ENCODE data around the gene UGGT1. TPM values are rescaled to one million over a fixed set of nuclear protein-coding genes. Genes with fewer than 3 reads are reported as not detected.

The UGGT1 gene
- total RNA-seq, 1 donor = 80.0 TPM

DNA sequence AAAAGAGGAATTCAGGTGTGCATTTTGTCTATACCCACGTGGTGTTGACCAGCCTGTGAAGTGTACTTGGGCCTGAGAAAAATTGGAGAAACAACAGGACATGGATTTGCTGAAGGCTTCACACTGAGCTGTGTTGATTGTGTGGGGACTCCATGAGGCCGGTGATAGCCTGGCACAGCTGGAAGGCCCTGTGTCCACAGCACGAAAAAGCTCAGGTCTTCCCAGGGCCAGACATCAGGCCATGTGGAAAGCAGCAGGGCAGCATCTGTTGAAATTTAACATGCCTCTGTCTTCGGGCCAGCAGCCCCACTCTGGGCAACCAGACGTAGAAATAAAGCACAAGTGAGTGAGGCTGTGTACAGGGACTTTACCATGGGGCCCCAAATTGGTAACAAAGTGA, 143.6 kb downstream of the UGGT1 start:
- Histone ChIP-seq H3K9me3 (ENCODE audit: low read depth, low read length) (no peaks in the 10 kb centered on the region), H3K79me2 (ENCODE audit: insufficient read depth, low read length) (no peaks in the 10 kb centered on the region), H2AFZ (ENCODE audit: low read length) (no peak overlapping the region), H3K36me3 (ENCODE audit: insufficient read depth, low read length) (no peaks in the 10 kb centered on the region), H3K4me3 (ENCODE audit: insufficient read depth, low read length) (no peak overlapping the region), H3K4me1 (ENCODE audit: insufficient read depth, low read length) (peaks cover 20% of the 10 kb centered on the region), H3K4me2 (ENCODE audit: insufficient read depth, low read length) (no peak overlapping the region), H4K20me1 (ENCODE audit: insufficient read depth, low read length) (peaks cover 2% of the 10 kb centered on the region), H3K27me3 (ENCODE audit: insufficient read depth, low read length) (peaks cover 3% of the 10 kb centered on the region), H3K27ac (ENCODE audit: low read depth, low read length) (no peak overlapping the region)
- no peak for DNase-seq (ENCODE audit: insufficient read length, low spot score, missing footprints)
- TF ChIP-seq, protein P1, sequence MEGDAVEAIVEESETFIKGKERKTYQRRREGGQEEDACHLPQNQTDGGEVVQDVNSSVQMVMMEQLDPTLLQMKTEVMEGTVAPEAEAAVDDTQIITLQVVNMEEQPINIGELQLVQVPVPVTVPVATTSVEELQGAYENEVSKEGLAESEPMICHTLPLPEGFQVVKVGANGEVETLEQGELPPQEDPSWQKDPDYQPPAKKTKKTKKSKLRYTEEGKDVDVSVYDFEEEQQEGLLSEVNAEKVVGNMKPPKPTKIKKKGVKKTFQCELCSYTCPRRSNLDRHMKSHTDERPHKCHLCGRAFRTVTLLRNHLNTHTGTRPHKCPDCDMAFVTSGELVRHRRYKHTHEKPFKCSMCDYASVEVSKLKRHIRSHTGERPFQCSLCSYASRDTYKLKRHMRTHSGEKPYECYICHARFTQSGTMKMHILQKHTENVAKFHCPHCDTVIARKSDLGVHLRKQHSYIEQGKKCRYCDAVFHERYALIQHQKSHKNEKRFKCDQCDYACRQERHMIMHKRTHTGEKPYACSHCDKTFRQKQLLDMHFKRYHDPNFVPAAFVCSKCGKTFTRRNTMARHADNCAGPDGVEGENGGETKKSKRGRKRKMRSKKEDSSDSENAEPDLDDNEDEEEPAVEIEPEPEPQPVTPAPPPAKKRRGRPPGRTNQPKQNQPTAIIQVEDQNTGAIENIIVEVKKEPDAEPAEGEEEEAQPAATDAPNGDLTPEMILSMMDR (IDR thresholded peaks at IDR 0.05; ENCODE audit: extremely low read depth, low read depth, low read length) = no peak

DNA sequence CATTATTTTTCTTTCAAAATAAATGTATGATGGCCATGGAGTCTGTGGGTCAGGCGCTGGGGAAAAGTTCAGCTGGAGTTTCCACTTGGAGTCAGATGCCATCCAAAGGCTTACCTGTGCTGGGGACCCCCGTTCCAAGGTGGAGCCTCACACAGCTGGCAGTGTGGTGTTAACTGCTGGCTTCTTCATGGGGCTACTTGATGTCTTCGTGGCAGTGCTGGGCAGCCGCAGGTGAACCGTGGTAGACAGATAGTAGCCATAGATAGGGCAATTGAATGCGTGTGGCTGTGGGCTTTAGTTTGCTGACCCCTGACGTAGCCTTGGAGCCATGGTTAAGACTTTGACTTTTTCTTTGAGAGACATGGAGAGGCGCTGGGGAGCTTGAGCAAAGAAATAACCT, 144.6 kb downstream of the UGGT1 start:
- H3K4me1 ChIP-seq (ENCODE audit: insufficient read depth, low read length) = peaks cover 20% of the 10 kb centered on the region
- H4K20me1 ChIP-seq (ENCODE audit: insufficient read depth, low read length) = peaks cover 2% of the 10 kb centered on the region
- no peak overlapping the region for H3K4me2 ChIP-seq (ENCODE audit: insufficient read depth, low read length)
- no peaks in the 10 kb centered on the region for H3K36me3 ChIP-seq (ENCODE audit: insufficient read depth, low read length)
- H3K27ac ChIP-seq (ENCODE audit: low read depth, low read length) = no peak overlapping the region
- H2AFZ ChIP-seq (ENCODE audit: low read length) = no peak overlapping the region
- no peaks in the 10 kb centered on the region for H3K79me2 ChIP-seq (ENCODE audit: insufficient read depth, low read length)
- H3K9me3 ChIP-seq (ENCODE audit: low read depth, low read length) = no peaks in the 10 kb centered on the region
- no peak for DNase-seq (ENCODE audit: insufficient read length, low spot score, missing footprints)
- no peak overlapping the region for H3K4me3 ChIP-seq (ENCODE audit: insufficient read depth, low read length)
- peaks cover 6% of the 10 kb centered on the region for H3K27me3 ChIP-seq (ENCODE audit: insufficient read depth, low read length)
- TF ChIP-seq, protein P1 (IDR thresholded peaks at IDR 0.05; ENCODE audit: extremely low read depth, low read depth, low read length) = no peak

DNA sequence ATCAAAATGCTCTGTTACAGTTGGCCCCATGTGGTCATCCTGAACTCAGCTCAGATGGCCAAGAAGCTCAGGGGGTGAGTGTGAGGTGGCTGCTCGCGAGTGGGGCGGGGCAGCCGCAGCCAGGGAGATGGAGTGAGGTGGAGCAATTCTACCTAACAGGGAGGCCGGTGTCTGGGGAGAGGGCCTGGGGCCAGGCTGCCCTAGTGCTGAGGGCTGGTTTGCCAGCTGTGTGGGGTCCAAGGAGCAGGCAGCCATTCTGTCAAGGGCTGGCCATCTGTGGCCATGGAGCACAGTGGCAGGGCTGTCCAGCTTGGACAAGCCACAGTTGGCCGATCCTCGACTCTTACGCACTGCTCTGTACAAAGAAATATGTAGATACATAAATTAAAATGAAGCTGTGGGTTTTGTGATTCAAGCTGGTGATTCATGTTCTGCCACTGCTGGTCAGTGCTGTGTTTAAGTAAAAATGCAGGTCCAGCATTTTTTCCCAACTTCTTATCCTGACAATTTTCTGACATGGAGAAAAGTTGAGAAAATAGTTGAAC, 145.6 kb downstream of the UGGT1 start:
- H3K79me2 ChIP-seq (ENCODE audit: insufficient read depth, low read length) = no peaks in the 10 kb centered on the region
- H3K9me3 ChIP-seq (ENCODE audit: low read depth, low read length) = no peaks in the 10 kb centered on the region
- TF ChIP-seq, protein P1 (IDR thresholded peaks at IDR 0.05; ENCODE audit: extremely low read depth, low read depth, low read length) = no peak
- peaks cover 20% of the 10 kb centered on the region for H3K4me1 ChIP-seq (ENCODE audit: insufficient read depth, low read length)
- H3K4me3 ChIP-seq (ENCODE audit: insufficient read depth, low read length) = peak overlapping the region; percentile 20
- H2AFZ ChIP-seq (ENCODE audit: low read length) = peak overlapping the region; percentile 78
- peaks cover 2% of the 10 kb centered on the region for H4K20me1 ChIP-seq (ENCODE audit: insufficient read depth, low read length)
- peaks cover 3% of the 10 kb centered on the region for H3K27me3 ChIP-seq (ENCODE audit: insufficient read depth, low read length)
- peak overlapping the region; percentile 86 for H3K27ac ChIP-seq (ENCODE audit: low read depth, low read length)
- H3K36me3 ChIP-seq (ENCODE audit: insufficient read depth, low read length) = no peaks in the 10 kb centered on the region
- H3K4me2 ChIP-seq (ENCODE audit: insufficient read depth, low read length) = peak overlapping the region; percentile 65
- peak; percentile 90 for DNase-seq (ENCODE audit: insufficient read length, low spot score, missing footprints)

DNA sequence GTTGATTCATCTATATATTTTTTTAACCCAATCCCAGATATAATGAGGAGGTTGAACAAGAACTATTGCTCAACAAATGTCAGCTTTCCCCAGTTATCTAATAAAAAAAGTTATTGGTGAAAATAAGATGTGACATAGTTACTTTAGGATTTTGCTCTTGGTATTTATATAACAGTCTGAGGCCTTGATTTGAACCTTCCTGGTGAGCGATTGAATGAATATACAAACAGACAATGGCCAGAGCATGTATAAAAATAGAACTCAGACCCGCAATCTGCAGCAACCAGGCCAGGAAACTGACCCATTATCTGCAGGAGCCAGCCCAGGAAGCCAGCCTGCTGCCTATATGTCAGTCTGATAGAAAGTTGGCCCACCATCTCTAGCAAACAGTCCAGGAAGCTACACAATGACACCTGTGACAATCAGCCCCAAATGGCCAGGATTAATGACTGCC, 146.1 kb downstream of the UGGT1 start:
- peaks cover 3% of the 10 kb centered on the region for H3K27me3 ChIP-seq (ENCODE audit: insufficient read depth, low read length)
- peak overlapping the region; percentile 65 for H3K4me2 ChIP-seq (ENCODE audit: insufficient read depth, low read length)
- TF ChIP-seq, protein P1 (IDR thresholded peaks at IDR 0.05; ENCODE audit: extremely low read depth, low read depth, low read length) = no peak
- H3K4me3 ChIP-seq (ENCODE audit: insufficient read depth, low read length) = no peak overlapping the region
- H2AFZ ChIP-seq (ENCODE audit: low read length) = no peak overlapping the region
- H4K20me1 ChIP-seq (ENCODE audit: insufficient read depth, low read length) = peaks cover 2% of the 10 kb centered on the region
- DNase-seq (ENCODE audit: insufficient read length, low spot score, missing footprints) = no peak
- peaks cover 20% of the 10 kb centered on the region for H3K4me1 ChIP-seq (ENCODE audit: insufficient read depth, low read length)
- no peaks in the 10 kb centered on the region for H3K79me2 ChIP-seq (ENCODE audit: insufficient read depth, low read length)
- peak overlapping the region; percentile 86 for H3K27ac ChIP-seq (ENCODE audit: low read depth, low read length)
- H3K36me3 ChIP-seq (ENCODE audit: insufficient read depth, low read length) = no peaks in the 10 kb centered on the region
- no peaks in the 10 kb centered on the region for H3K9me3 ChIP-seq (ENCODE audit: low read depth, low read length)

Measured in osteoblast (primary cell).